Measurements from ENCODE around the gene ARHGAP18. TPM values are rescaled to one million over a fixed set of nuclear protein-coding genes. Genes with fewer than 3 reads are reported as not detected.

ARHGAP18 gene
- polyA plus RNA-seq, 1 of the 3 experiments (the other 2 are of a cell fraction), result 25.0 TPM

DNA sequence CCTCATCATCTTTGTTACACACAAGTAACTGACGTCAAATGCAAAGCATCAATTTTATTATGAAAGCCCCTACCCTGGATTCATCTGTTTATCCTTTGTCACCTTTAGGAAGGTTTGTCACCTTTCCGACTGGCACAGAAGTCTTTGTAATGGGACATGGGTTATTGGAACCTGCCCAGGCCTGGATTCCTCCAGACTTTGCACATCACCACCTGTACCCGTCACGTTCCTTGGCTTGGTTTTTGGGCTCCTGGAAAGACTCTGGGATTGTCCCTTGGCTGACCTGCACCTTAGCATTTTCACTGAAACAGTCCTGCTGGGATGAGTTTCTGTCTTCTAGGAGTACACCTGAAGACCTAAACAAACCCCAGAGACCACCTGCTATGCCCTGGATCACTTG lies 15.4 kb upstream of the ARHGAP18 start:
- ChIA-PET CTCF (interaction anchor here (1.1 kb wide), 1 partner anchor 50 kb away, joined by 4 read pairs; no protein-coding TSS in a partner anchor), POLR2A (no interaction called here)
- no peak overlapping the region for H3K27ac ChIP-seq (ENCODE audit: low read depth in 2 of 2, low read length in 1 of 2)
- peaks cover 4% of the 10 kb centered on the region for H3F3A ChIP-seq (replicated peaks; ENCODE audit: insufficient read depth)
- no peaks in the 10 kb centered on the region for H3K9me3 ChIP-seq
- no peak overlapping the region for H3K4me2 ChIP-seq
- no peak for TF ChIP-seq ELF1 (IDR thresholded peaks at IDR 0.05)
- no peaks in the 10 kb centered on the region for H3K79me2 ChIP-seq (ENCODE audit: insufficient read depth)
- DNase-seq, result no peak
- H3K9ac ChIP-seq, result no peak overlapping the region
- no peaks in the 10 kb centered on the region for H3K9me2 ChIP-seq
- H2AFZ ChIP-seq (ENCODE audit: low read depth), result no peak overlapping the region
- no peaks in the 10 kb centered on the region for H3K36me3 ChIP-seq (replicated peaks in 1 of 2; ENCODE audit: control insufficient read depth in 1 of 2, insufficient read depth in 2 of 2, low read length in 1 of 2)
- 92% methylated on average over 4 of the region's 4 CpGs for WGBS (ENCODE audit: low lambda C conversion rate)
- no peaks in the 10 kb centered on the region for H3K4me1 ChIP-seq (ENCODE audit: control insufficient read depth in 1 of 2, insufficient read depth in 2 of 2, low read depth in 1 of 2, low read length in 1 of 2)
- no peak overlapping the region for H3K4me3 ChIP-seq (ENCODE audit: low read depth in 2 of 2, low read length in 1 of 2)
- H3K27me3 ChIP-seq (ENCODE audit: insufficient read depth), result no peaks in the 10 kb centered on the region
- H4K20me1 ChIP-seq (ENCODE audit: insufficient read depth), result no peaks in the 10 kb centered on the region

DNA sequence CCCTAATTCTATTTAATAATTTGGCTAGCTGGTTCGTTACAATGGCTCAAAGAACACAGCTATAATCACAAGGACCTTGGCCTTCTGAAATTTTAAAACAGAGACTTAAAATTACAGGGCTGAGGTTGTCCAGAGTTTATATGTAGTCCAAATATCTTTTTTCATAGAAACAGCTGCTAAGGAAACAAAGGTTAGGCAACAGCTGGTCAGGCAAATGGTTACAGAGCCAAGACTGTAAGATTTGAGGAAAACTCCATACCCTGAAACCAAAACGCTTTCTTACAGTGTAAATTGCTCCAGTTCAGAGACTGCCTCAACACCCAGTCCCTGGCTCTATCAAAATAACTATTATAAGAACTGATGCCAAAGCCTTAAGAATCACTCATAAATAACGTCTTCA lies 9.7 kb upstream of the ARHGAP18 start:
- Histone ChIP-seq H3K27me3 (ENCODE audit: insufficient read depth) (no peaks in the 10 kb centered on the region), H4K20me1 (ENCODE audit: insufficient read depth) (no peaks in the 10 kb centered on the region), H2AFZ (ENCODE audit: low read depth) (no peak overlapping the region), H3K27ac (ENCODE audit: low read depth in 2 of 2, low read length in 1 of 2) (no peak overlapping the region), H3K4me2 (no peak overlapping the region), H3K4me3 (ENCODE audit: low read depth in 2 of 2, low read length in 1 of 2) (no peak overlapping the region), H3K9me2 (no peaks in the 10 kb centered on the region), H3K4me1 (ENCODE audit: control insufficient read depth in 1 of 2, insufficient read depth in 2 of 2, low read depth in 1 of 2, low read length in 1 of 2) (peaks cover 0 to 4% of the 10 kb centered on the region in 2 experiments; a peak in 1 of 4 replicates), H3K9me3 (no peaks in the 10 kb centered on the region), H3F3A (replicated peaks; ENCODE audit: insufficient read depth) (peaks cover 8% of the 10 kb centered on the region), H3K79me2 (ENCODE audit: insufficient read depth) (no peaks in the 10 kb centered on the region), H3K36me3 (replicated peaks in 1 of 2; ENCODE audit: control insufficient read depth in 1 of 2, insufficient read depth in 2 of 2, low read length in 1 of 2) (no peaks in the 10 kb centered on the region), H3K9ac (no peak overlapping the region)
- 81% methylated on average over 3 of the region's 3 CpGs for WGBS (ENCODE audit: low lambda C conversion rate)
- ChIA-PET CTCF (no interaction called here), POLR2A (no interaction called here)
- no peak for TF ChIP-seq YY1 (IDR thresholded peaks at IDR 0.05; ENCODE audit: low read depth)
- no peak for TF ChIP-seq TEAD4 (IDR thresholded peaks at IDR 0.05; ENCODE audit: borderline replicate concordance, insufficient read depth)
- TF ChIP-seq, protein P1, sequence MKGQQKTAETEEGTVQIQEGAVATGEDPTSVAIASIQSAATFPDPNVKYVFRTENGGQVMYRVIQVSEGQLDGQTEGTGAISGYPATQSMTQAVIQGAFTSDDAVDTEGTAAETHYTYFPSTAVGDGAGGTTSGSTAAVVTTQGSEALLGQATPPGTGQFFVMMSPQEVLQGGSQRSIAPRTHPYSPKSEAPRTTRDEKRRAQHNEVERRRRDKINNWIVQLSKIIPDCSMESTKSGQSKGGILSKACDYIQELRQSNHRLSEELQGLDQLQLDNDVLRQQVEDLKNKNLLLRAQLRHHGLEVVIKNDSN (IDR thresholded peaks at IDR 0.05; ENCODE audit: borderline replicate concordance, low read depth), result no peak
- TF ChIP-seq FOXJ3 (CRISPR knock-in tag; IDR thresholded peaks at IDR 0.05), result no peak
- TF ChIP-seq EZH2phosphoT487 (IDR thresholded peaks at IDR 0.05; ENCODE audit: borderline replicate concordance, low read depth), result no peak
- TF ChIP-seq, protein P2, sequence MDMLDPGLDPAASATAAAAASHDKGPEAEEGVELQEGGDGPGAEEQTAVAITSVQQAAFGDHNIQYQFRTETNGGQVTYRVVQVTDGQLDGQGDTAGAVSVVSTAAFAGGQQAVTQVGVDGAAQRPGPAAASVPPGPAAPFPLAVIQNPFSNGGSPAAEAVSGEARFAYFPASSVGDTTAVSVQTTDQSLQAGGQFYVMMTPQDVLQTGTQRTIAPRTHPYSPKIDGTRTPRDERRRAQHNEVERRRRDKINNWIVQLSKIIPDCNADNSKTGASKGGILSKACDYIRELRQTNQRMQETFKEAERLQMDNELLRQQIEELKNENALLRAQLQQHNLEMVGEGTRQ (IDR thresholded peaks at IDR 0.05; ENCODE audit: borderline replicate concordance, low read depth, low read length), result no peak
- TF ChIP-seq, protein P3, sequence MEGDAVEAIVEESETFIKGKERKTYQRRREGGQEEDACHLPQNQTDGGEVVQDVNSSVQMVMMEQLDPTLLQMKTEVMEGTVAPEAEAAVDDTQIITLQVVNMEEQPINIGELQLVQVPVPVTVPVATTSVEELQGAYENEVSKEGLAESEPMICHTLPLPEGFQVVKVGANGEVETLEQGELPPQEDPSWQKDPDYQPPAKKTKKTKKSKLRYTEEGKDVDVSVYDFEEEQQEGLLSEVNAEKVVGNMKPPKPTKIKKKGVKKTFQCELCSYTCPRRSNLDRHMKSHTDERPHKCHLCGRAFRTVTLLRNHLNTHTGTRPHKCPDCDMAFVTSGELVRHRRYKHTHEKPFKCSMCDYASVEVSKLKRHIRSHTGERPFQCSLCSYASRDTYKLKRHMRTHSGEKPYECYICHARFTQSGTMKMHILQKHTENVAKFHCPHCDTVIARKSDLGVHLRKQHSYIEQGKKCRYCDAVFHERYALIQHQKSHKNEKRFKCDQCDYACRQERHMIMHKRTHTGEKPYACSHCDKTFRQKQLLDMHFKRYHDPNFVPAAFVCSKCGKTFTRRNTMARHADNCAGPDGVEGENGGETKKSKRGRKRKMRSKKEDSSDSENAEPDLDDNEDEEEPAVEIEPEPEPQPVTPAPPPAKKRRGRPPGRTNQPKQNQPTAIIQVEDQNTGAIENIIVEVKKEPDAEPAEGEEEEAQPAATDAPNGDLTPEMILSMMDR (IDR thresholded peaks at IDR 0.05), result no peak
- TF ChIP-seq, protein P4, sequence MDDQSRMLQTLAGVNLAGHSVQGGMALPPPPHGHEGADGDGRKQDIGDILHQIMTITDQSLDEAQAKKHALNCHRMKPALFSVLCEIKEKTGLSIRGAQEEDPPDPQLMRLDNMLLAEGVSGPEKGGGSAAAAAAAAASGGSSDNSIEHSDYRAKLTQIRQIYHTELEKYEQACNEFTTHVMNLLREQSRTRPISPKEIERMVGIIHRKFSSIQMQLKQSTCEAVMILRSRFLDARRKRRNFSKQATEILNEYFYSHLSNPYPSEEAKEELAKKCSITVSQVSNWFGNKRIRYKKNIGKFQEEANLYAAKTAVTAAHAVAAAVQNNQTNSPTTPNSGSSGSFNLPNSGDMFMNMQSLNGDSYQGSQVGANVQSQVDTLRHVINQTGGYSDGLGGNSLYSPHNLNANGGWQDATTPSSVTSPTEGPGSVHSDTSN (IDR thresholded peaks at IDR 0.05), result no peak
- no peak for TF ChIP-seq FOXM1 (IDR thresholded peaks at IDR 0.05; ENCODE audit: low read depth)
- TF ChIP-seq ELF1 (IDR thresholded peaks at IDR 0.05), result no peak
- no peak for DNase-seq

All from SK-N-SH (cell line).